Measurements from ENCODE around the gene LGI2. TPM values are rescaled to one million over a fixed set of nuclear protein-coding genes. Genes with fewer than 3 reads are reported as not detected.
"Not testable (repeated sequence)": the region's sequence is repeated elsewhere in the genome, so short reads cannot be mapped to it uniquely, and the experiment has no call there.

The LGI2 gene
- 0.04 and 0.13 TPM in 2 replicates for total RNA-seq

- no peak for DNase-seq (ENCODE audit: low read depth, low spot score)
These were observed at the start of gene LGI2 for GRCh38 chr4:25030277-25031076. Gene LGI2 (minus strand): TSS chr4:25030946. CDS start chr4:25030693, 253 bp downstream.

GRCh38 chr4:25078523-25078922 is 47.8 kb upstream of the LGI2 start:
- no peak for DNase-seq (ENCODE audit: low read depth, low spot score)

GRCh38 chr4:25076625-25077398 is 46.1 kb upstream of the LGI2 start:
- DNase-seq (ENCODE audit: low read depth, low spot score): no peak

- DNase-seq (ENCODE audit: low read depth, low spot score): no peak
These were observed 45.1 kb upstream of the LGI2 start for GRCh38 chr4:25075851-25076250.

- DNase-seq (ENCODE audit: low read depth, low spot score): no peak
These were observed 44.4 kb upstream of the LGI2 start for GRCh38 chr4:25075129-25075528.

GRCh38 chr4:25070545-25070944 is 39.8 kb upstream of the LGI2 start:
- no peak for DNase-seq (ENCODE audit: low read depth, low spot score)

GRCh38 chr4:25069014-25069413 is 38.3 kb upstream of the LGI2 start:
- no peak for DNase-seq (ENCODE audit: low read depth, low spot score)

- no peak for DNase-seq (ENCODE audit: low read depth, low spot score)
These were observed 37.6 kb upstream of the LGI2 start for GRCh38 chr4:25068386-25068785.

- DNase-seq (ENCODE audit: low read depth, low spot score): no peak
These were observed 35.3 kb upstream of the LGI2 start for GRCh38 chr4:25065932-25066590.

GRCh38 chr4:25065431-25065858 is 34.7 kb upstream of the LGI2 start:
- no peak for DNase-seq (ENCODE audit: low read depth, low spot score)

- DNase-seq (ENCODE audit: low read depth, low spot score): not testable (repeated sequence)
These were observed 33.7 kb upstream of the LGI2 start for GRCh38 chr4:25064447-25064846.

- DNase-seq (ENCODE audit: low read depth, low spot score): no peak
These were observed 32.4 kb upstream of the LGI2 start for GRCh38 chr4:25063116-25063515.

- DNase-seq (ENCODE audit: low read depth, low spot score): no peak
These were observed 31.4 kb upstream of the LGI2 start for GRCh38 chr4:25062098-25062497.

- no peak for DNase-seq (ENCODE audit: low read depth, low spot score)
These were observed 30.9 kb upstream of the LGI2 start for GRCh38 chr4:25061602-25062001.

GRCh38 chr4:25060963-25061340 is 30.2 kb upstream of the LGI2 start:
- DNase-seq (ENCODE audit: low read depth, low spot score): no peak

GRCh38 chr4:25060241-25060962 is 29.7 kb upstream of the LGI2 start:
- no peak for DNase-seq (ENCODE audit: low read depth, low spot score)

- no peak for DNase-seq (ENCODE audit: low read depth, low spot score)
These were observed 29.0 kb upstream of the LGI2 start for GRCh38 chr4:25059791-25060190.

GRCh38 chr4:25058796-25059195 is 28.1 kb upstream of the LGI2 start:
- DNase-seq (ENCODE audit: low read depth, low spot score): no peak

GRCh38 chr4:25057299-25057698 is 26.6 kb upstream of the LGI2 start:
- no peak for DNase-seq (ENCODE audit: low read depth, low spot score)

- DNase-seq (ENCODE audit: low read depth, low spot score): not testable (repeated sequence)
These were observed 21.3 kb upstream of the LGI2 start for GRCh38 chr4:25052037-25052436.

- DNase-seq (ENCODE audit: low read depth, low spot score): no peak
These were observed 20.8 kb upstream of the LGI2 start for GRCh38 chr4:25051534-25051933.

All from pulmonary artery endothelial cell (primary cell).